ENCODE results near the gene WBP1L.
"Not testable (repeated sequence)": the region's sequence is repeated elsewhere in the genome, so short reads cannot be mapped to it uniquely, and the experiment has no call there.

Gene WBP1L

DNA sequence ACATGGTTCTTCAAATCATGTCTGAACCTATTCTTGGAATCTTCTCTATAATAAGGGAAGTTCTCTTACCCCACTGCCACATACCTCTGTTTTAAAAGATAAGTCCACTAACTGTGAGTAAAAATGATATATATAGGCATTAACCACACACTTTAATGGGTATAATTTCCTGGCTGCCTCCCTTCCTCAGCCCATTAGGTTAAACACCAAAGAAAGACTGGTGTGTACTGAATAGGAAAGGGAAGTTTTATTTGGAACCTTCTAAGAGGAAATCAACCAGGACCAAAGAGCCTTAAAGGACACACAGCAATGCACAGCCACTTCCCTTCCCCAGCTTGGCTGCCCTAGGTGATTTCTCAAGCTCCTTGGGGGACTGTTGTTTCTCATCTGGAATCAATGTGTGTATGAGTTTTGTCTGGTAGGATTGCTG lies 5.0 kb upstream of the WBP1L start:
- DNase-seq (ENCODE audit: low spot score) = no peak
- Histone ChIP-seq H3K27me3 (ENCODE audit: insufficient read depth, poor library complexity, severe bottlenecking) (no peaks in the 10 kb centered on the region), H3K9me3 (ENCODE audit: severe bottlenecking) (no peaks in the 10 kb centered on the region), H3K4me3 (ENCODE audit: severe bottlenecking) (no peak overlapping the region), H3K4me1 (ENCODE audit: insufficient read depth, poor library complexity, severe bottlenecking) (peaks cover 6% of the 10 kb centered on the region), H3K36me3 (ENCODE audit: low read depth) (no peaks in the 10 kb centered on the region), H3K27ac (ENCODE audit: poor library complexity, severe bottlenecking) (no peak overlapping the region)
- ATAC-seq (ENCODE audit: low read depth) = no peak
- TF ChIP-seq, protein P1, sequence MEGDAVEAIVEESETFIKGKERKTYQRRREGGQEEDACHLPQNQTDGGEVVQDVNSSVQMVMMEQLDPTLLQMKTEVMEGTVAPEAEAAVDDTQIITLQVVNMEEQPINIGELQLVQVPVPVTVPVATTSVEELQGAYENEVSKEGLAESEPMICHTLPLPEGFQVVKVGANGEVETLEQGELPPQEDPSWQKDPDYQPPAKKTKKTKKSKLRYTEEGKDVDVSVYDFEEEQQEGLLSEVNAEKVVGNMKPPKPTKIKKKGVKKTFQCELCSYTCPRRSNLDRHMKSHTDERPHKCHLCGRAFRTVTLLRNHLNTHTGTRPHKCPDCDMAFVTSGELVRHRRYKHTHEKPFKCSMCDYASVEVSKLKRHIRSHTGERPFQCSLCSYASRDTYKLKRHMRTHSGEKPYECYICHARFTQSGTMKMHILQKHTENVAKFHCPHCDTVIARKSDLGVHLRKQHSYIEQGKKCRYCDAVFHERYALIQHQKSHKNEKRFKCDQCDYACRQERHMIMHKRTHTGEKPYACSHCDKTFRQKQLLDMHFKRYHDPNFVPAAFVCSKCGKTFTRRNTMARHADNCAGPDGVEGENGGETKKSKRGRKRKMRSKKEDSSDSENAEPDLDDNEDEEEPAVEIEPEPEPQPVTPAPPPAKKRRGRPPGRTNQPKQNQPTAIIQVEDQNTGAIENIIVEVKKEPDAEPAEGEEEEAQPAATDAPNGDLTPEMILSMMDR (IDR thresholded peaks at IDR 0.05; ENCODE audit: poor library complexity, severe bottlenecking) = no peak

DNA sequence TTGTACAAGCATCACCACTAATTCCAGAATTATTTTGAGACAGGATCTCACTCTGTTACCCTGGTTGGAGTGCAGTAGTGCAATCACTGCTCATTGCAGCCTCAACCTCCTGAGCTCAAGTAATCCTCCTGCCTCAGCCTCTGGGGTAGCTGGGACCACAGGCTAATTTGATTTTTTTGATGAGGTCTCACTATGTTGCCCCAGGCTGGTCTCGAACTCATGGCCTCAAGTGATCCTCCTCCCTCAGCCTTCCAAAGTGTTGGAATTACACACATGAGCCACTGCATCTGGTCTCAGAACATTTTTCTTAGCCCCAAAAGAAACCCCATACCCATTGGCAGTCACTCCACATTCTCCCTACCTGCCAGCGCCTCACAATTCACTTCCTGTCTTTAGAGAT lies 3.5 kb upstream of the WBP1L start:
- ATAC-seq (ENCODE audit: low read depth) (no peak), DNase-seq (ENCODE audit: low spot score) (no peak)
- no peak overlapping the region for H3K4me3 ChIP-seq (ENCODE audit: severe bottlenecking)
- TF ChIP-seq, protein P1 (IDR thresholded peaks at IDR 0.05; ENCODE audit: poor library complexity, severe bottlenecking) = no peak
- H3K9me3 ChIP-seq (ENCODE audit: severe bottlenecking) = no peaks in the 10 kb centered on the region
- H3K4me1 ChIP-seq (ENCODE audit: insufficient read depth, poor library complexity, severe bottlenecking) = peaks cover 10% of the 10 kb centered on the region
- no peak overlapping the region for H3K27ac ChIP-seq (ENCODE audit: poor library complexity, severe bottlenecking)
- H3K36me3 ChIP-seq (ENCODE audit: low read depth) = no peaks in the 10 kb centered on the region
- H3K27me3 ChIP-seq (ENCODE audit: insufficient read depth, poor library complexity, severe bottlenecking) = no peaks in the 10 kb centered on the region

DNA sequence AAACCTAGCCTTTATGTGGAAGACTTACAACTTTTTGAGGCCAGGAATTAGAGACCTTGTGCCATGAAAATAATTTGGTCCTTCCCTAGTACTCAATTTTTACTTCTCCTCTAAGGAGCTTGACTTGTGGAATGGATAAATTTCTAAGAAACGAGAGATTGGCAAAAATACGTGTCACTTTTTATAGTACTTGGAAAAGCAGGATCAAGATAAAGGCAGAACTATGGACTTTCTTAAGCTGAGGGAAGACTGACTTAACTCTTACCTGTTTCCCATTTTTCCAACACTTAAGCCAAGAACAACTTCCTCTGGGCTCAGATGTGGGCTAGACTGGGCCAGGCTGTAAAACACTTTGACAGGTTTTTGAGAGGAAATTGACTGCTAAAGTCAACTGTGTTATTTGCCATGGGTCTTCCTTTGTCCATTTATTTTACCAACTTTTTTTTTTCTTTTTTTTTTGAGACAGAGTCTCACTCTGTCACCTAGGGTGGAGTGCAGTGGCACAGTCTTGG lies 2.0 kb upstream of the WBP1L start:
- H3K4me3 ChIP-seq (ENCODE audit: severe bottlenecking) = no peak overlapping the region
- H3K9me3 ChIP-seq (ENCODE audit: severe bottlenecking) = no peaks in the 10 kb centered on the region
- TF ChIP-seq, protein P1 (IDR thresholded peaks at IDR 0.05; ENCODE audit: poor library complexity, severe bottlenecking) = no peak
- no peak for ATAC-seq (ENCODE audit: low read depth)
- no peak for DNase-seq (ENCODE audit: low spot score)
- H3K27ac ChIP-seq (ENCODE audit: poor library complexity, severe bottlenecking) = no peak overlapping the region
- H3K27me3 ChIP-seq (ENCODE audit: insufficient read depth, poor library complexity, severe bottlenecking) = no peaks in the 10 kb centered on the region
- peaks cover 15% of the 10 kb centered on the region for H3K4me1 ChIP-seq (ENCODE audit: insufficient read depth, poor library complexity, severe bottlenecking)
- no peaks in the 10 kb centered on the region for H3K36me3 ChIP-seq (ENCODE audit: low read depth)

DNA sequence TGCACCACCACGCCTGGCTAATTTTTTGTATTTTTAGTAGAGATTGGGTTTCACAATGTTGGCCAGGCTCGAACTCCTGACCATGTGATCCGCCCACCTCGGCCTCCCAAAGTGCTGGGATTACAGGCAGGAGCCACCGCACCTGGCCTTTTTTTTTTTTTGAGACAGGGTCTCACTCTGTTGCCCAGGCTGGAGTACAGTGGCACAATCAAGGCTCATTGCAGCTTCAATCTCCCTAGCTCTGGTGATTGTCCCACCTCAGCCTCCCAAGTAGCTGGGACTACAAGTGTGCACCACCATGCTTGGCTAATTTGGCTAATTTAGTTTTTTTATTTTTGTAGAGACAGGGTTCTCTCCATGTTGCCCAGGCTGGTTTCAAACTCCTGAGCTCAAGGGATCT lies 1.4 kb upstream of the WBP1L start:
- not testable (repeated sequence) for ATAC-seq (ENCODE audit: low read depth); H3K4me3 ChIP-seq (ENCODE audit: severe bottlenecking); DNase-seq (ENCODE audit: low spot score)

DNA sequence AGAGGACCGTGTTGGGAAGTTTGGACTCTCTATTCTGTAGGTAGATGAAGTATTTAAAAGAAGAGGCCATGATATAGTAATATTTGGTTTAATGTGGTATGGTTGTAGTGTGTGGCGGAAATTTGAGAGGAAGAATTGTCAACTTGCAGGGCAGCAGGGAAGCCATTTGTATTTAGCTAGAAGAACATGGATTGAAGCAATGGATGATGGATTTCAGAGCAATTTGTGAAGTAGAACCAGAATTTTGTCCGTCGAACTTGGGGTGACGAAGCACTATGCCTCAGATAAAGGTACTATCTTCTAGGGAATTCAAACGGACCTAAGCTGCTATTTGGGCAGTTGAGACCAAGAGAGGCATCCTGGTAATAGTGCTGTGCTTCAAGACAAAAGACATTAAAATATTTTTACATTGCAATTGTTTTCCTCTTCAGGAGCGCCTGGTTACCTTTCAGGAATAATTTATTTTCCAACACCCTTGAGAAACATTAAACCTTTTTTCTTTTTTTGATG lies 615 bp upstream of the WBP1L start:
- TF ChIP-seq, protein P1 (IDR thresholded peaks at IDR 0.05; ENCODE audit: poor library complexity, severe bottlenecking) = no peak
- DNase-seq (ENCODE audit: low spot score) (no peak), ATAC-seq (ENCODE audit: low read depth) (no peak)
- Histone ChIP-seq H3K4me3 (ENCODE audit: severe bottlenecking) (peak overlapping the region; percentile 8), H3K27me3 (ENCODE audit: insufficient read depth, poor library complexity, severe bottlenecking) (no peaks in the 10 kb centered on the region), H3K27ac (ENCODE audit: poor library complexity, severe bottlenecking) (no peak overlapping the region), H3K36me3 (ENCODE audit: low read depth) (no peaks in the 10 kb centered on the region), H3K9me3 (ENCODE audit: severe bottlenecking) (no peaks in the 10 kb centered on the region), H3K4me1 (ENCODE audit: insufficient read depth, poor library complexity, severe bottlenecking) (peaks cover 15% of the 10 kb centered on the region)

More for the DNA sequence above, 1.4 kb upstream of the WBP1L start:
- not testable (repeated sequence) for H3K36me3 ChIP-seq (ENCODE audit: low read depth); H3K9me3 ChIP-seq (ENCODE audit: severe bottlenecking); H3K27me3 ChIP-seq (ENCODE audit: insufficient read depth, poor library complexity, severe bottlenecking); H3K27ac ChIP-seq (ENCODE audit: poor library complexity, severe bottlenecking)
- peaks cover 15% of the 10 kb centered on the region for H3K4me1 ChIP-seq (ENCODE audit: insufficient read depth, poor library complexity, severe bottlenecking)

Measured in RWPE2 (cell line).